GM12875 (cell line): ENCODE data around the gene GAL3ST1.

Source experiments
- H3K4me3 ChIP-seq: one replicate; pipeline ENCODE4 v1.5.1; 2011; ENCODE audit warnings: low read depth, low read length, control low read depth
- TF ChIP-seq, protein P1 (sequence below): IDR thresholded peaks from 2 replicates; pipeline ENCODE4 v1.5.1; 2011; ENCODE audit warnings: low read depth, mild to moderate bottlenecking, control low read depth, inconsistent platforms, low read length, moderate library complexity, borderline replicate concordance; ENCODE audit not compliant: insufficient read depth

The GAL3ST1 gene

DNA sequence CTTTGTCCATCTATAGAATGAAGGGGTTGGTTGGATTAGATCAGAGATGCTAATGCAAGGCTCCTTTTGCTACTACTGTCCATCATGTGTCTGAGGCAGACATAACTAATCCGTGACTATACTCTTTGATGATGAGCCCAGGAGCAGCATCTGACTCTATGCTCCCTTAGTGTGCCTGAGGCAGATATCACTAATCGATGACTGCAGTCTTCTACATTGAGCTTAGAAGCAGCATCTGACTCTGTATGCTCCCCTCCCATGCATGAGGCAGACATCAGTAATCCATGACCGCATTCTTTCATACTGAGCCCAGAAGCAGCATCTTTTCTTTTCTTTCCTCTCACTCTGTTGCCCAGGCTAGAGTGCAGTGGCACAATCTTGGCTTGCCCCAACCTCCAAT is 36.7 kb upstream of the GAL3ST1 start:
- no peak overlapping the region for H3K4me3 ChIP-seq
- TF ChIP-seq, protein P1, sequence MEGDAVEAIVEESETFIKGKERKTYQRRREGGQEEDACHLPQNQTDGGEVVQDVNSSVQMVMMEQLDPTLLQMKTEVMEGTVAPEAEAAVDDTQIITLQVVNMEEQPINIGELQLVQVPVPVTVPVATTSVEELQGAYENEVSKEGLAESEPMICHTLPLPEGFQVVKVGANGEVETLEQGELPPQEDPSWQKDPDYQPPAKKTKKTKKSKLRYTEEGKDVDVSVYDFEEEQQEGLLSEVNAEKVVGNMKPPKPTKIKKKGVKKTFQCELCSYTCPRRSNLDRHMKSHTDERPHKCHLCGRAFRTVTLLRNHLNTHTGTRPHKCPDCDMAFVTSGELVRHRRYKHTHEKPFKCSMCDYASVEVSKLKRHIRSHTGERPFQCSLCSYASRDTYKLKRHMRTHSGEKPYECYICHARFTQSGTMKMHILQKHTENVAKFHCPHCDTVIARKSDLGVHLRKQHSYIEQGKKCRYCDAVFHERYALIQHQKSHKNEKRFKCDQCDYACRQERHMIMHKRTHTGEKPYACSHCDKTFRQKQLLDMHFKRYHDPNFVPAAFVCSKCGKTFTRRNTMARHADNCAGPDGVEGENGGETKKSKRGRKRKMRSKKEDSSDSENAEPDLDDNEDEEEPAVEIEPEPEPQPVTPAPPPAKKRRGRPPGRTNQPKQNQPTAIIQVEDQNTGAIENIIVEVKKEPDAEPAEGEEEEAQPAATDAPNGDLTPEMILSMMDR, result no peak

DNA sequence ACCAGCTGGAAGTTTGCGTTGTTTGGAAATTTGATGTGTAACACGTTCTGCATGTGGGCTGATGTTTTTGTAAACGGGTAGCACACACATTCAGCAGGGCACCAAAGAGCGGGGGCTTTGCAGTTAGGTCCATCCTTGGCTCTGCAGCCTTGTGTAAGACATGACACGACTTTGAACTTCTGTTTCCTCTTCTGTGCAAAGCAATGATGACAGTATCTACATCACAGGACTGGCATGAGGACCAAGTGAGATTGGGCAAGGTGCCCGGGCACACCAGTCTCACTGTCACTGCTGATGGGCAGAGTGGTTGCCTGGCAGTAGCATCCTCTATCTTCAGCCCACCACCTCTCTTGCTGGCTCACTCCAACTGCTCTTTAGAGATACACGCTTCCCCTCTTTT is 35.8 kb upstream of the GAL3ST1 start:
- no peak overlapping the region for H3K4me3 ChIP-seq
- TF ChIP-seq, protein P1, result no peak

DNA sequence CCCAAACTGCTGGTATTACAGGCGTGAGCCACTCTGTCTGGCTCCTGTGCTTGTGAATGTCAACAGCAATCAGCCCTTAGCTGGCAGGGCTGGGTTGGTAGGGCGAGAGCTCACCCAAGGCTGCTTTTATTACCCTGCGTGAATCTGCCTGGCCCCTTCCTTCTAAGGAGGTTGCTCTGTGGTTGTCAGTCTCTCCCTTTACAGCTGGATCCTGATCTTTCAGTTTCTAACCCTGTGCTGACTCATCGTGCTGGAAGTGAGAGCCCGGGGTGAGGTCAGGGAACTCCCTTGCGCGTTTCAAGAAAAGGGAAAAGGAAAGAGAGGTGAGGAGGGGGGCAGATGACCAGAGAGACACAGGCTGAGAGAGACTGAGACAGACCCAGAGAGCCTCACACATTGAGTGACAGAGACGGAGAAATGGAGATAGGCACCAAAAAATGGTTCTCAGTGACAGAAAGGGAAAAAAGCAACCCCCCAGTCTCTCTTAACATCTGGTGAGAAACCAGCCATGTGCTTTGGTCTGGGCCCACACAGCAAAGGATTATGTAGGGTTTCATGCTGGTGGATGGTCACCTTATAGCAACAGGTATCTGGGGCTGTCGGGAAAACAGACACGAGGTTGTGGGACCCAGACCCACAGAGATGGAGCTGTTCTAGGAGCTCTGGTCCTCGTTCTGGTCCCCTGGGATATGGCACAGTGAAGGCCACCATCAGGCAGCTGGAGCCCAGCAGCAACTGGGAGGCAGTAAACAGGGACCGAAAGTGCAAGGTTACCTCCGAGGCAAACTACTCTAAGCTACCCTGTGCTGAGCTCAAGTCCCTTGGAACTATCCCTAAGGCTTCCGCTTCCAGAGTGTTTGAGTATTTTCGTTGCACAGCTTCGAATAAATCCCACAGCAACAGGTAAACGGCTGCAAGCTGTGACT is 35.1 kb upstream of the GAL3ST1 start:
- TF ChIP-seq, protein P1, result no peak
- H3K4me3 ChIP-seq, result no peak overlapping the region

DNA sequence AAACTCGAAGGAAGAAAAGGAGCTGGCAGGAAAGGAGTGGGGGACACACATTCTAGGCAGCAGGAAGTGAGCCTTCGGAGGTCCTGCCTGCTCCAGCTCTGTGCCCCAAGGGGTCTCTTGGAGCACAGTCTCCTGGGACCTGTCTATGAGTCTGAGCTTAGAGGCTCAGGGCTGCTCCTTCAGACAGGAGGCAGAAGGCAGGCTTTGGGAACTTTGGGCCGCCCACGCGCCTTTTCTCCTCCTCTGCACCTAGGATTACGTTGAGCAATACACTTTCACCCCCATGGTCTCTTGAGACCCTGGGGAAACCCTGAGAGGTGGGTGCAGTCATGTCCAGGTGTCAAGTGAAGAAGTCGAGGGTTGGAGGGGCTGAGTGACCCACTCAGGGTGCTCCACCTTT is 33.5 kb upstream of the GAL3ST1 start:
- TF ChIP-seq, protein P1, result no peak
- no peak overlapping the region for H3K4me3 ChIP-seq

DNA sequence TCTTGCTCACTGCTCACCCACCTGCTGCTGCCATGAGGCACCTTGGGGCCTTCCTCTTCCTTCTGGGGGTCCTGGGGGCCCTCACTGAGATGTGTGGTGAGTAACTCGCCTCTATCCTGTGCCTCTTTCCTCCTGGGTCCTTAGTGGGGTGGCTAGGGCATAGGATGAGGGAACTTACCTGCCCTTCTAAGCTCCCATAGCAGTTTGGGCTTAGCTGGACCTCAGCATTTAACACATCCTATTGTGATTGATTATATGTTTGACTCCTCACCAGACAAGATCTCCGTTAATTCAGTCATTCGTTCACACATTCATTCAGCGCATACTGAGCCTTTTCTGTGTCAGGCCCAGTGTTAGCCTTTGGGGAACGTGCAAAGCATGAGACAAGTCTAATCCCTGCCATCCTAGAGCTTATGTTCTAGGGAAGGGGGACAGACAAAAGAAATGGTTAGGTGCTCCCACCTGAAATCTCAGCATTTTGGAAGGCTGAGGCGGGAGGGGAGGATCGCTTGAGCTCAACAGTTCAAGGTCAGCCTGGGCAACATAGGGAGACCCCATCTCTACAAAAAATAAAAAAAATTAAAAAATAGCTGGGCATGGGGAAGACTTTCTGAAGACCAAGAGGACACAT is 33.0 kb upstream of the GAL3ST1 start:
- TF ChIP-seq, protein P1, result no peak
- no peak overlapping the region for H3K4me3 ChIP-seq

DNA sequence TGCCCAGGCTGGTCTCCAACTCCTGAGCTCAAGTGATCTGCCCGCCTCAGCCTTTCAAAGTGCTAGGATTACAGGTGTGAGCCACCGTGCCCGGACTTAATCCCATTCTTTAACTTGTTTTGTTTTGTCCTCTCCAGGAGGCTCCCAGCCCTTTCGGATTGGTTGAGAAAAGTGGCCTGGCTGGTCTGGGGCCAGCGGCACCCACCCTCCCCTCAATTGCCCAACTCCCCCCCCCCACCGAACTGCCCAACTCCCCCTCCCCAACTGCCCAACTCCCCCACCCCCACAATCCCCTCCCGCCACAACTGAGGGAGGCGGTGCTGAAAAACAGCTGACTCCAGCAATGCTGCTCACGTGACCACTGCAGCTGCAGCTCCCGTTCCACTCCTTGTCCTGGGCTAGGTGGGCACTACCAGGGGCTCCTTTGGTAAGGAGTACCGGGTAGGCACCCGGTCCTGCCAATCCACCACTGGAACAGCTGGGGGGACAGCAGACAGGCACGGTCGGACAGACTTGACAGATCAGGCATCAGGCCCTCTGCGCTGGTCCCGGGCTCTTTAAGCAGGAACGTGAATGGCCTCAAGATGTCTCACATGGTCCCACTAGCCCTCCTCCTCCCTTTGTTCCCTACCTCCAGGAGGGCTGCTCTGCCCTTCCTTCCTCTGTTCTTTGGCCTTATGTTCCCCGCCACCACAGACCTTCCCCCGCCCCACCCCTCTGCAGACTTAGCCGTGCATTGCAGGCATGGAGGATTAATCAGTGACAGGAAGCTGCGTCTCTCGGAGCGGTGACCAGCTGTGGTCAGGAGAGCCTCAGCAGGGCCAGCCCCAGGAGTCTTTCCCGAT is 32.2 kb upstream of the GAL3ST1 start, which contains the start of gene TCN2:
TCN2 (plus strand) TSS at position 720 of the 845 bp plus-strand sequence. CDS start 158 bp downstream, outside the sequence.
- H3K4me3 ChIP-seq, result peak within 1 kb of the TSS; percentile 33
- TF ChIP-seq, protein P1, result 0 out of 2 replicates have a peak, but pooled peaks have one; percentile 11
